Prostate gland (tissue), 2 donors: ENCODE measurements around the gene ADGRG1.

Experiments
- POLR2AphosphoS5 ChIP-seq: sonication (generic); formaldehyde crosslinking; IDR thresholded peaks from one replicate; pipeline ENCODE4 v1.6.1; 2017; ENCODE audit warnings: antibody characterized with exemption
- TF ChIP-seq, protein P1 (sequence below), 4 experiments: fragments of 200-600 bp in 2 of 4; fragments of 450-650 bp in 2 of 4; sonication (generic) in 2 of 4; IDR thresholded peaks; 1 replicate in 3 of 4; 2 replicates in 1 of 4; pipeline ENCODE4 v1.5.1; 2016 to 2019; ENCODE audit warnings: antibody characterized with exemption in 4 of 4, mild to moderate bottlenecking in 2 of 4, moderate library complexity in 2 of 4

DNA sequence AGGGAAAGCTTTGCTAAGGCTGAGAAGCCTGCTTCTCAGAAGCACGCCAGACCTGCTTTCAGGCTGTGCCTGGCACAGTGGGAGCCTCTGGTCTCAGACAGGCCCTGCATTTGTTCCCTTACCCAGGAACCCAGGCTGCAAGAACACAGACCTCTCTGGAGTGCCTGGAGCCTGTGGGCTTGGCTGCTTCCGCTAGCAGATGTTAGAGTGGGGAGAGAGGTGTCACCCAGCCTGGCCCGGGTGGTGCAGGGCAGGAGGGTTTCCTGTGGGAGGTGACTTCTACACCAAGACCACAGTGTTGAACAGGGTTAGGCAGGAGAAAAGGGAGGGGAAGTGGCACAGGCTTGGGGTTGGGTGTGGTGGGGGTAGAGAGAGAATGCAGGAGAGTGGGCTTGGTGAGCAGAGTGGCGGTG, 35.8 kb upstream of the ADGRG1 start:
- TF ChIP-seq, protein P1, sequence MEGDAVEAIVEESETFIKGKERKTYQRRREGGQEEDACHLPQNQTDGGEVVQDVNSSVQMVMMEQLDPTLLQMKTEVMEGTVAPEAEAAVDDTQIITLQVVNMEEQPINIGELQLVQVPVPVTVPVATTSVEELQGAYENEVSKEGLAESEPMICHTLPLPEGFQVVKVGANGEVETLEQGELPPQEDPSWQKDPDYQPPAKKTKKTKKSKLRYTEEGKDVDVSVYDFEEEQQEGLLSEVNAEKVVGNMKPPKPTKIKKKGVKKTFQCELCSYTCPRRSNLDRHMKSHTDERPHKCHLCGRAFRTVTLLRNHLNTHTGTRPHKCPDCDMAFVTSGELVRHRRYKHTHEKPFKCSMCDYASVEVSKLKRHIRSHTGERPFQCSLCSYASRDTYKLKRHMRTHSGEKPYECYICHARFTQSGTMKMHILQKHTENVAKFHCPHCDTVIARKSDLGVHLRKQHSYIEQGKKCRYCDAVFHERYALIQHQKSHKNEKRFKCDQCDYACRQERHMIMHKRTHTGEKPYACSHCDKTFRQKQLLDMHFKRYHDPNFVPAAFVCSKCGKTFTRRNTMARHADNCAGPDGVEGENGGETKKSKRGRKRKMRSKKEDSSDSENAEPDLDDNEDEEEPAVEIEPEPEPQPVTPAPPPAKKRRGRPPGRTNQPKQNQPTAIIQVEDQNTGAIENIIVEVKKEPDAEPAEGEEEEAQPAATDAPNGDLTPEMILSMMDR (IDR thresholded peaks at IDR 0.05) = no peak
- no peak for TF ChIP-seq POLR2AphosphoS5
